Heart right ventricle (tissue), 16 donors: ENCODE measurements around the gene SCAF8. TPM values are rescaled to one million over a fixed set of nuclear protein-coding genes. Genes with fewer than 3 reads are reported as not detected.
A peak's percentile ranks its signal among the peaks of the same experiment; 100 is the strongest.
"Not testable (repeated sequence)": the region's sequence is repeated elsewhere in the genome, so short reads cannot be mapped to it uniquely, and the experiment has no call there.

Experiments
- ATAC-seq, 8 donors: fragments of 200-7000 bp; cut with Tn5 transposase; one replicate each; pipeline ENCODE4 v1.9.1; 2020; ENCODE audit warnings: mild to moderate bottlenecking in 8 of 8, moderate library complexity in 8 of 8, moderate number of reproducible peaks in 1 of 8
- DNase-seq, 2 donors: peaks; one replicate each; pipeline ENCODE4 v3.0.0-alpha.2; 2020
- H3K27ac ChIP-seq, 10 donors: fragments of 200-600 bp; sonication (generic) in 2 of 10; one replicate each; pipeline versions ENCODE4 v1.5.0 to v1.8.0; 2020 to 2022; ENCODE audit warnings: mild to moderate bottlenecking in 3 of 10
- H3K27me3 ChIP-seq, 7 donors: fragments of 200-600 bp; one replicate each; pipeline ENCODE4 v1.8.0; 2021 to 2022; ENCODE audit warnings: mild to moderate bottlenecking in 2 of 7
- H3K36me3 ChIP-seq, 9 donors: fragments of 200-600 bp; sonication (generic) in 1 of 9; one replicate each; pipeline versions ENCODE4 v1.5.0 to v1.8.0; 2020 to 2022; ENCODE audit warnings: mild to moderate bottlenecking in 2 of 9
- H3K4me1 ChIP-seq, 9 donors: fragments of 200-600 bp; sonication (generic) in 1 of 9; one replicate each; pipeline versions ENCODE4 v1.5.0 to v1.8.0; 2020 to 2022; ENCODE audit warnings: mild to moderate bottlenecking in 4 of 9
- H3K4me3 ChIP-seq, 10 donors: fragments of 200-600 bp; sonication (generic) in 2 of 10; one replicate each; pipeline versions ENCODE4 v1.5.0 to v1.8.0; 2020 to 2022; ENCODE audit warnings: mild to moderate bottlenecking in 7 of 10, moderate library complexity in 2 of 10
- H3K9me3 ChIP-seq, 11 donors: fragments of 200-600 bp in 10 of 11; sonication (generic) in 2 of 11; one replicate each; pipeline versions ENCODE4 v1.5.0 to v1.8.0; 2013 to 2022; ENCODE audit warnings: mild to moderate bottlenecking in 2 of 11, control low read depth in 1 of 11, moderate library complexity in 1 of 11
- WGBS, 2 donors: extraction: QIAGEN DNeasy Blood & Tissue Kit; methylation state at CpG; one replicate each; pipeline ENCODE4 v1.1.7; 2013; ENCODE audit warnings: inconsistent platforms in 1 of 2; 5-methylcytosine and 5-hydroxymethylcytosine counted together
- intact Hi-C, 10 donors: fragments of 100-400 bp; cut with DNase I; formaldehyde crosslinking; loops; one replicate each; pipeline versions ENCODE4 v1.11.1 to v1.14.2; 2022
- polyA plus RNA-seq, 2 donors: library from polyadenylated mRNA; stranded (reverse); fragments of 200-250 nt; gene quantifications; one replicate each; pipeline ENCODE4 v1.2.3, GENCODE V29; 2013
- total RNA-seq, 10 donors: library from RNA; stranded (reverse); fragmentation: NEBNext Ultra II Directional in 3 of 10; extraction: Animal tissue kit (Norgen Biotek cat#: 25700) in 3 of 10; gene quantifications; one replicate each; pipeline versions ENCODE4 v1.2.1 to v1.2.4, GENCODE V29; 2021 to 2023
- TF ChIP-seq, protein P1 (sequence below), 9 donors: fragments of 200-600 bp; sonication (generic) in 2 of 9; IDR thresholded peaks; one replicate each; pipeline versions ENCODE4 v1.5.0 to v1.8.0; 2021 to 2022; ENCODE audit warnings: antibody characterized with exemption in 9 of 9, mild to moderate bottlenecking in 5 of 9, moderate library complexity in 1 of 9
- donor health status: Arrhythmogenic right ventricular cardiomyopathy.
- donor health status: ischemic (EF 13 %, LVEDD 7.1; RV severe dilation, severe dysfunction).
- donor health status: healthy with polysubstance abuse.
- donor health status: DM: no; HTN: yes; CAD: no.
- donor health status: DM: no; HTN: no; CAD: no.
- donor health status: ischemic (EF 25% LVEDD 6.9; RV normal size, moderate dysfunction).
- donor health status: ischemic (EF 25% LVEDD 5.7; RV mildly dilated, moderate dysfunction).
- donor health status: healthy.
- donor health status: DM: yes; HTN: yes; CAD: no.
- donor health status: Ischemic cardiomyopathy.
- donor health status: ischemic (EF 35%, LVEDD 5.7; RV mildly dilated, moderate dysfunction).
- donor health status: nonischemic (EF 11% LVEDD 7.7; RV severe dilation, severe dysfunction).
- donor health status: DM: yes; HTN: yes; CAD: no.
- donor health status: PGD.
- donor health status: ischemic (EF 29% LVEDD 5.4; RV normal size, mild dysfunction).
- donor health status: nonischemic (EF 23%, LVEDD 6.1; RV moderate dilation, normal function).

SCAF8 gene
- total and polyA plus RNA-seq, 12 donors: 6.7 to 96.1 (median 62.8) TPM

DNA sequence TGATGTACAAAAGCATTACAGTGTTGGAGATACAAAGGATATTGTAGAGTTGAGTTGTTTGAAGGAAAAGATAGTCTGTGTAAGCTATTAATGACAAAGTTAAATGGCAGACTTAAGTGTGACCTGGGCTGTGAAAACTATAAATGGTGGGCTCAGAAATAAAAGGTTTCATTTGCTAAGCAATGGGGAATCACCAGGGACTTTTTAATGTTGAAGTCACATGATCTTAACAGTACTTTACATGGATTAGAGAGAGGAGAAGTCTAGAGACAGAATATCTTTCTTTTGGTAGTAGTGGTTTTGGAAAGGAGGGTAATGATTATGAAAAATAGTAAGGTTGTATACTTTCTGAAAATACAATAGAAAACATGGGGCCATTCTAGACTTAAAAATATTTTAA lies 67.1 kb downstream of the SCAF8 start:
- no peak overlapping the region for H3K4me3 ChIP-seq
- H3K27me3 ChIP-seq: no peaks in the 10 kb centered on the region
- TF ChIP-seq, protein P1, sequence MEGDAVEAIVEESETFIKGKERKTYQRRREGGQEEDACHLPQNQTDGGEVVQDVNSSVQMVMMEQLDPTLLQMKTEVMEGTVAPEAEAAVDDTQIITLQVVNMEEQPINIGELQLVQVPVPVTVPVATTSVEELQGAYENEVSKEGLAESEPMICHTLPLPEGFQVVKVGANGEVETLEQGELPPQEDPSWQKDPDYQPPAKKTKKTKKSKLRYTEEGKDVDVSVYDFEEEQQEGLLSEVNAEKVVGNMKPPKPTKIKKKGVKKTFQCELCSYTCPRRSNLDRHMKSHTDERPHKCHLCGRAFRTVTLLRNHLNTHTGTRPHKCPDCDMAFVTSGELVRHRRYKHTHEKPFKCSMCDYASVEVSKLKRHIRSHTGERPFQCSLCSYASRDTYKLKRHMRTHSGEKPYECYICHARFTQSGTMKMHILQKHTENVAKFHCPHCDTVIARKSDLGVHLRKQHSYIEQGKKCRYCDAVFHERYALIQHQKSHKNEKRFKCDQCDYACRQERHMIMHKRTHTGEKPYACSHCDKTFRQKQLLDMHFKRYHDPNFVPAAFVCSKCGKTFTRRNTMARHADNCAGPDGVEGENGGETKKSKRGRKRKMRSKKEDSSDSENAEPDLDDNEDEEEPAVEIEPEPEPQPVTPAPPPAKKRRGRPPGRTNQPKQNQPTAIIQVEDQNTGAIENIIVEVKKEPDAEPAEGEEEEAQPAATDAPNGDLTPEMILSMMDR (IDR thresholded peaks at IDR 0.05): no peak
- H3K9me3 ChIP-seq: no peaks in the 10 kb centered on the region
- ATAC-seq (no peak), DNase-seq (no peak)
- intact Hi-C loops: loop anchor here in 5 of 10 donors (5.0 to 10.0 kb wide), 5 partner anchors 66 to 646 kb away; partner anchors contain the start of gene SCAF8 (in 3 of the 5)
- no peak overlapping the region for H3K27ac ChIP-seq
- peaks cover 0 to 7% (median 0%) of the 10 kb centered on the region in 9 donors for H3K4me1 ChIP-seq
- H3K36me3 ChIP-seq: peaks cover 0 to 93% (median 16%) of the 10 kb centered on the region in 9 donors

DNA sequence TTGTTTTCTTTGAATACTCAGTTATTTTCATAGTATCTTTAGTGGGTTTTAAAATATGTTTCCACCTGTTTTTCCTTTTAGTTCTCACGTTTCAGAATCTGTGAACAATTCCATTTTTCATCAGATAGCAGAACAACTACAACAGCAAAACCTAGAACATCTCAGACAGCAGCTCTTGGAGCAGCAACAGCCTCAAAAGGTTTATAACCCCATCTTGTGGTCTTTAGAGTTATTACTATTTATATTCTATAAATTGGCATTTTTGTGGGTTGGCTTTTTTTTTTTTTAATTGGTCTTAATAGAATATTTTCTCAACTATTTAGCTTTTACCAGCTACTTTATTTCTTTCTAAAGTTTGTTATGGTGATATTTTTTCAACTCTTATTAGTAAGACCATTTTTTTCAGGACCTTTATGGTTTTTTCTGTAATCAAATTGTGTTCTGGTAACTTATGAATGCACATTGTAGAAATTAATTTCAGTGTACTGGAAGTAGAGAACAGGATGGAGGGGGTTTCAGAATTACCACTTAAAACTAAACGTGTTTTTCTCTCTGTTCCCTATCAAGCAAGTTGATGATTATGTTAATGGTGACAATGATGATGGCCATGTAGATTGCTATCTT lies 72.2 kb downstream of the SCAF8 start:
- intact Hi-C loops: loop anchor here in 9 of 10 donors (1.0 to 10.0 kb wide), 9 partner anchors 71 to 651 kb away; partner anchors contain the start of gene SCAF8 (in 7 of the 9)
- DNase-seq (no peak), ATAC-seq (peak in 2 of 8 donors; percentile 44 to 57)
- Histone ChIP-seq H3K36me3 (peaks cover 0 to 96% (median 37%) of the 10 kb centered on the region in 9 donors), H3K27ac (no peak overlapping the region), H3K9me3 (no peaks in the 10 kb centered on the region), H3K4me1 (peaks cover 0 to 7% (median 0%) of the 10 kb centered on the region in 9 donors), H3K4me3 (no peak overlapping the region), H3K27me3 (no peaks in the 10 kb centered on the region)
- TF ChIP-seq, protein P1 (IDR thresholded peaks at IDR 0.05): peak in 8 of 9 donors; percentile 22 to 75 (median 58)
- 18 to 26% methylated on average over 2 of the region's 2 CpGs for WGBS, 2 donors

DNA sequence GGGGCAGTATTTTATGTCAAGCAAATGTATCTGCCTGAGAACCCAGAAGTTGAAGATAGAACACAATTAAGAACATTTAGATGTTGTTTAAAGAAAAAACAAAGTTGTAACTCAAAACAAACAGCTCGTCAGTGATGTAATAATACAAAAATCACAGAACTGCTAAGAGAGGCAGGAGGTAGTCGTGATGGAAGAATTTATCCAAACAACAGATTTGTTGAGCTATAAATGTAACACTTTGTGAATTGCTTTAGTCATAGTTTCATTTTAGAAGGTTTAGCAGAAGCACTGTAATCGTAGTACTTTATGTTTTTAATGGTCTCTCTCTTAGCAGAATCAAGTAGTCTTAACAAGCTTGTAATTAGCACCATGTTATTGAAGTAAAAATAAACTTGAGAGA lies 73.6 kb downstream of the SCAF8 start:
- intact Hi-C loops: loop anchor here in 6 of 10 donors (5.0 to 10.0 kb wide), 5 partner anchors 72 to 652 kb away; partner anchors contain the start of gene SCAF8 (in 4 of the 6)
- Histone ChIP-seq H3K36me3 (peaks cover 0 to 100% (median 44%) of the 10 kb centered on the region in 9 donors), H3K4me1 (peaks cover 0 to 7% (median 0%) of the 10 kb centered on the region in 9 donors), H3K9me3 (no peaks in the 10 kb centered on the region), H3K27ac (no peak overlapping the region), H3K4me3 (no peak overlapping the region), H3K27me3 (no peaks in the 10 kb centered on the region)
- DNase-seq (no peak), ATAC-seq (no peak)
- WGBS, 2 donors: 69 to 88% methylated on average over 3 of the region's 3 CpGs
- TF ChIP-seq, protein P1 (IDR thresholded peaks at IDR 0.05): no peak

DNA sequence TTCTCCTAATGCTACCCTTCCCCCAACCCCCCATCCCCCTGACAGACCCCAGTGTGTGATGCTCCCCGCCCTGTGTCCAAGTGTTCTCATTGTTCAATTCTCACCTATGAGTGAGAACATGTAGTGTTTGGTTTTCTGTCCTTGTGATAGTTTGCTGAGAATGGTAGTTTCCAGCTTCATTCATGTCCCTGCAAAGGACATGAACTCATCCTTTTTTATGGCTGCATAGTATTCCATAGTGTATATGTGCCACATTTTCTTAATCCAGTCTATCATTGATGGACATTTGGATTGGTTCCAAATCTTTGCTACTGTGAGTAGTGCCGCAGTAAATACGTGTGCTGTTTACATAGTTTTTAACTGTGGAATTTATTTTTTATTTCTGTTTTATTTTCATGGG lies 78.4 kb downstream of the SCAF8 start:
- H3K36me3 ChIP-seq: peaks cover 0 to 100% (median 80%) of the 10 kb centered on the region in 9 donors
- H3K4me1 ChIP-seq, ATAC-seq, H3K9me3 ChIP-seq, H3K27me3 ChIP-seq, H3K27ac ChIP-seq, DNase-seq, H3K4me3 ChIP-seq: not testable (repeated sequence)
- intact Hi-C loops: loop anchor here in 1 of 10 donors (5.0 kb wide), 1 partner anchor 134 kb away; no protein-coding TSS in a partner anchor
- 97% methylated on average over 3 of the region's 3 CpGs for WGBS, 2 donors

DNA sequence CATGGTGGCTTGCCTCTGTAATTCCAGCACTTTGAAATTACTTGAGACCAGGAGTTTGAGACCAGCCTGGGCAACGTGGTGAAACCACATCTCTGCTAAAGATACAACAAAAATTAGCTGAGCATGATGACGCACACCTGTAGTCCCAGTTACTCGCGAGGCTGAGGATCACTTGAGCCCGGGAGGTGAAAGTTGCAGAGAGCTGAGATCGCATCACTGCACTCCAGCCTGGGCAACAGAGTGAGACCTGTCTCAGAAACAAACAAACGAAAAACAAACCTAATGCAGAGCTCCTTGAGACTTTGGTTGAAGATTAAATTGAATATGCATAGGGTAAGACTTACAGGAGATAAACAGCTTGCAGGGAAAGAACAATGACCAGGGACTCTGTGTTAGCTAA lies 80.8 kb downstream of the SCAF8 start:
- no peak for DNase-seq
- intact Hi-C loops: loop anchor here in 1 of 10 donors (5.0 kb wide), 1 partner anchor 137 kb away; no protein-coding TSS in a partner anchor
- Histone ChIP-seq H3K27ac (no peak overlapping the region), H3K36me3 (peaks cover 0 to 100% (median 80%) of the 10 kb centered on the region in 9 donors), H3K4me3 (no peak overlapping the region), H3K4me1 (no peaks in the 10 kb centered on the region), H3K27me3 (no peaks in the 10 kb centered on the region), H3K9me3 (no peaks in the 10 kb centered on the region)
- 95 to 96% methylated on average over 7 of the region's 7 CpGs for whole genome bisulfite sequencing, 2 donors
- no peak for ATAC-seq
- TF ChIP-seq, protein P1 (IDR thresholded peaks at IDR 0.05): no peak
